ENCODE results near the gene TRIM34.

Gene TRIM34

GRCh38 chr11:5686426-5686825 lies 61.6 kb downstream of the TRIM34 start:
- no peak for DNase-seq

- no peak for DNase-seq
These were observed 63.7 kb downstream of the TRIM34 start for GRCh38 chr11:5688482-5688881.

GRCh38 chr11:5689551-5689983 lies 64.8 kb downstream of the TRIM34 start, which contains the start of gene TRIM22:
TRIM22 (plus strand) TSS chr11:5689790; CDS start chr11:5696233, 6,443 bp downstream.
- DNase-seq: peak; percentile 88 to 95

- peak; percentile 50 to 64 for DNase-seq
These were observed 65.4 kb downstream of the TRIM34 start for GRCh38 chr11:5690216-5690615.

GRCh38 chr11:5690736-5691135 lies 65.9 kb downstream of the TRIM34 start:
- peak; percentile 15 to 49 for DNase-seq

GRCh38 chr11:5691238-5691963 lies 66.6 kb downstream of the TRIM34 start:
- peak in 1 of 2 donors; percentile 50 for DNase-seq

- DNase-seq: peak in 1 of 2 donors; percentile 43
These were observed 67.2 kb downstream of the TRIM34 start for GRCh38 chr11:5691964-5692361.
